IPS-20b (cell line): ENCODE measurements around the gene SULT1C4.

Experiments
- H3K27ac ChIP-seq: one replicate; pipeline ENCODE4 v1.5.1; 2013; ENCODE audit warnings: low read length
- H3K27me3 ChIP-seq: 2 replicates; pipeline ENCODE4 v1.6.1; 2013; ENCODE audit warnings: mild to moderate bottlenecking, low read length, inconsistent platforms; ENCODE audit not compliant: insufficient read depth
- H3K36me3 ChIP-seq: 2 replicates; pipeline ENCODE4 v1.6.1; 2013; ENCODE audit warnings: low read depth, mild to moderate bottlenecking, inconsistent platforms, low read length, moderate library complexity; ENCODE audit not compliant: insufficient read depth
- H3K4me1 ChIP-seq: 2 replicates; pipeline ENCODE4 v1.6.1; 2013; ENCODE audit warnings: mild to moderate bottlenecking, control low read depth, inconsistent platforms, low read length, moderate library complexity; ENCODE audit not compliant: insufficient read depth
- H3K4me3 ChIP-seq: 2 replicates; pipeline ENCODE4 v1.5.1; 2013; ENCODE audit warnings: mild to moderate bottlenecking, low read length, inconsistent platforms
- H3K9ac ChIP-seq: 2 replicates; pipeline ENCODE4 v1.6.1; 2013; ENCODE audit warnings: low read depth, mild to moderate bottlenecking, inconsistent platforms, low read length, moderate library complexity
- H3K9me3 ChIP-seq: 2 replicates; pipeline ENCODE4 v1.6.1; 2013; ENCODE audit warnings: mild to moderate bottlenecking, low read depth, low read length, inconsistent platforms; ENCODE audit not compliant: insufficient read depth

Gene SULT1C4

GRCh38 chr2:108377815-108378630, at the start of gene SULT1C4:
SULT1C4 (plus strand) TSS chr2:108377954; CDS start chr2:108378338, 384 bp downstream.
- Histone ChIP-seq H3K9ac (peak within 1 kb of the TSS; percentile 23; the same call in 1 of the 2 replicates), H3K9me3 (no peaks in the 10 kb centered on the region), H3K4me1 (peaks cover 11% of the 10 kb centered on the region; the same call in 1 of the 2 replicates), H3K27ac (peak within 1 kb of the TSS; percentile 57), H3K27me3 (no peaks in the 10 kb centered on the region), H3K36me3 (no peaks in the 10 kb centered on the region), H3K4me3 (peak within 1 kb of the TSS; percentile 38)

GRCh38 chr2:108329771-108330170, 48.0 kb upstream of the SULT1C4 start:
- Histone ChIP-seq H3K4me1 (no peaks in the 10 kb centered on the region), H3K27ac (no peak overlapping the region), H3K36me3 (no peaks in the 10 kb centered on the region)

DNA sequence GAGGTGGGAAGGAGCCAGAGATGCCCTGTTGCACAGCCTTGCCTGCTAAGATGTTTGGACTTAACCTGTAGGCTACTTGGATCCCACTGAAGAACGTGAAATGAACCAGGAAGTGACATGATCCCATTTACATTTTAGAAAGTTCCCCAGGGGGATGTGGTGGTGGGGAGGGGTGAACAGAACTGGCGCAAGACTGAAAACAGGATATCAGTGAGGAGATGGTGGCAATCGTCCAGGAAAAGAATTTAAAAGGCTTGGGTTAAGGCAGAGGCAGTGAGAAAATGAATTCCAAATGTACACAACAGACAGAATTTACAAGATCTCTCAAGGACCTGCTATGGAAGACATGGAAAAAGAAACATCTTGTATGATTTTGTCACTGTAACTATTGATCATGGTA, 46.8 kb upstream of the SULT1C4 start:
- Histone ChIP-seq H3K36me3 (no peaks in the 10 kb centered on the region), H3K9ac (no peak overlapping the region), H3K27ac (no peak overlapping the region), H3K4me3 (no peak overlapping the region), H3K9me3 (no peaks in the 10 kb centered on the region), H3K27me3 (no peaks in the 10 kb centered on the region), H3K4me1 (no peaks in the 10 kb centered on the region)

More at GRCh38 chr2:108329771-108330170, 48.0 kb upstream of the SULT1C4 start:
- Histone ChIP-seq H3K9me3 (no peaks in the 10 kb centered on the region), H3K4me3 (no peak overlapping the region), H3K9ac (no peak overlapping the region), H3K27me3 (no peaks in the 10 kb centered on the region)

DNA sequence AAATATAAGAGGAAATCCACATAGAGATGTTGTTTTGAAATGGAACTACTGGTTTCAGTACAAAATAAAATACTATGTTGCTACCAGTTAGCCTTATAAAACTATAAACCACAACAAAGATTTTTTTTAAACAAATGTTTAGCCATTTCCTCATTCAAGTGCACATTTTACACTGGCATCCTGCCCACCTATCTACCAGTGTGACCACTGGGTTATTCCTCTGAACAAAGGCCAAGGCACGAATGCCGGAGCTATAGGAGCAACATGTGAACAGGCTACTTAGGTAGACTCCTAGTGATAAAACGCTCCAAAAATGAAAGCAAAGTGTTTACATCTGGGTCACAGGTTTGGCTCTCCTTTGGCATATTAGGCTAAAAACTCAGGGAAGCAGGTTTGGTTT, 31.8 kb upstream of the SULT1C4 start:
- no peaks in the 10 kb centered on the region for H3K36me3 ChIP-seq
- H3K9me3 ChIP-seq, result no peaks in the 10 kb centered on the region
- H3K9ac ChIP-seq, result no peak overlapping the region
- no peaks in the 10 kb centered on the region for H3K27me3 ChIP-seq
- H3K27ac ChIP-seq, result no peak overlapping the region
- H3K4me3 ChIP-seq, result no peak overlapping the region
- peaks cover 4% of the 10 kb centered on the region for H3K4me1 ChIP-seq

- Histone ChIP-seq H3K4me1 (peaks cover 4% of the 10 kb centered on the region), H3K27me3 (no peaks in the 10 kb centered on the region), H3K9me3 (no peaks in the 10 kb centered on the region), H3K9ac (no peak overlapping the region), H3K4me3 (no peak overlapping the region), H3K36me3 (no peaks in the 10 kb centered on the region), H3K27ac (no peak overlapping the region)
Measured at GRCh38 chr2:108346827-108347226, 30.9 kb upstream of the SULT1C4 start.

DNA sequence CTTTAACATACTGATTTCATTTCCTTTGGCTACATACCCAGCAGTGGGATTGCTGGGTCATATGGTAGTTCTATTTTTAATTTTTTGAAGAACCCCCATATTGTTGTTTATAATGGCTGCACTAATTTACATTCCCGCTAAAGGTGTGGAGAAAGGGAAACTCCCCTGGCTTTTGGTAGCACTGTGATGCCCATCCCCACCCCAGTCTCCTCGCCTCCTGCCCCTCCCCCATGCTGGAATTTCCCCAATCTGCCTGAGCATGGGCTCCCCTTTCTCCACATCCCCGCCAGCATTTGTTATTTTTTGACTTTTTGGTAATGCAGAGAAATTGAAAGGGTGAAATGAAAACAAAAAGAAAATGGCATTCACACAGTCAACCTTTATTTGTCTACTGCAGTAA, 30.0 kb upstream of the SULT1C4 start:
- Histone ChIP-seq H3K9me3 (no peaks in the 10 kb centered on the region), H3K36me3 (no peaks in the 10 kb centered on the region), H3K27ac (no peak overlapping the region), H3K4me1 (peaks cover 4% of the 10 kb centered on the region), H3K9ac (no peak overlapping the region), H3K4me3 (no peak overlapping the region), H3K27me3 (no peaks in the 10 kb centered on the region)

GRCh38 chr2:108348816-108349570, 28.8 kb upstream of the SULT1C4 start:
- Histone ChIP-seq H3K9ac (no peak overlapping the region), H3K27me3 (no peaks in the 10 kb centered on the region), H3K4me1 (peaks cover 4% of the 10 kb centered on the region), H3K9me3 (no peaks in the 10 kb centered on the region), H3K4me3 (no peak overlapping the region), H3K27ac (no peak overlapping the region), H3K36me3 (no peaks in the 10 kb centered on the region)

DNA sequence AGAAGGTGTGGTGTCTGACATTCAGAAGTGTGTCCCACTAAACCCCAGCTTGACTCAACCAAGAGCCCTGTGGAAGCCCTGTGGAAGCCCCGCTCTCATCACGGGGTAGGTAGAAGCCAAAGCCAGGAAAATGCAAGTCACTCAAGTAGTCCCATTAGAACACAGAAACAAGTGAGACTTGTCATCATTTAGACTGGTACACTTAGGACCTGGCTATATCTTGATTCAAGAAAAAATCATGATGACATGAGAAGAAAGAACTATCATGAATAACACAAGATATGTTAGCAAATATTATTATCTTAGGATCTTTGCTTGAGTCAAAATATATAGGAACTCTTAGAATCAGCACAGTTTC, 28.2 kb upstream of the SULT1C4 start:
- Histone ChIP-seq H3K4me3 (no peak overlapping the region), H3K4me1 (peaks cover 4% of the 10 kb centered on the region), H3K27me3 (no peaks in the 10 kb centered on the region), H3K36me3 (no peaks in the 10 kb centered on the region), H3K9me3 (no peaks in the 10 kb centered on the region), H3K9ac (no peak overlapping the region), H3K27ac (no peak overlapping the region)

GRCh38 chr2:108351889-108352288, 25.9 kb upstream of the SULT1C4 start:
- no peaks in the 10 kb centered on the region for H3K9me3 ChIP-seq
- H3K4me1 ChIP-seq, result peaks cover 4% of the 10 kb centered on the region
- no peaks in the 10 kb centered on the region for H3K36me3 ChIP-seq
- H3K4me3 ChIP-seq, result no peak overlapping the region
- no peak overlapping the region for H3K9ac ChIP-seq
- H3K27me3 ChIP-seq, result no peaks in the 10 kb centered on the region
- no peak overlapping the region for H3K27ac ChIP-seq

DNA sequence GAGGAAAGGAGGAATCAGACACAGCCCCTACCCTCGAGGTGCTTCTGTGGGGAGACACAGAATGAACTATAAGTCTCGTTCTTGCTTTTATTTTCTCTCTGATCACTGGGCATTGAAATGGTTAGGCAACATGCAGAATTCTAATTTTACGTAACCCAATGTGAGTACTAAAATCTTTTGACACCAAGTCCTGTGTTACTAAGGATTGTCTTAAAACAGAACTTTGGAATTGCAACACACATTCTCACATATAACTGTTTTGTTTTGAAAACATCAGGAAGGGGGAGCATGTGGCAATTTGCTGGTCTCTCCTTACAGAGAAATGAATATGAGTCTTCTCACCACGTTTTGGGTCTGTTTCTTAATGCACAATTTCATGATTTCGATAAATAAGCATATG, 23.6 kb upstream of the SULT1C4 start:
- Histone ChIP-seq H3K27me3 (no peaks in the 10 kb centered on the region), H3K36me3 (no peaks in the 10 kb centered on the region), H3K4me1 (no peaks in the 10 kb centered on the region), H3K9ac (no peak overlapping the region), H3K9me3 (no peaks in the 10 kb centered on the region), H3K4me3 (no peak overlapping the region), H3K27ac (no peak overlapping the region)

DNA sequence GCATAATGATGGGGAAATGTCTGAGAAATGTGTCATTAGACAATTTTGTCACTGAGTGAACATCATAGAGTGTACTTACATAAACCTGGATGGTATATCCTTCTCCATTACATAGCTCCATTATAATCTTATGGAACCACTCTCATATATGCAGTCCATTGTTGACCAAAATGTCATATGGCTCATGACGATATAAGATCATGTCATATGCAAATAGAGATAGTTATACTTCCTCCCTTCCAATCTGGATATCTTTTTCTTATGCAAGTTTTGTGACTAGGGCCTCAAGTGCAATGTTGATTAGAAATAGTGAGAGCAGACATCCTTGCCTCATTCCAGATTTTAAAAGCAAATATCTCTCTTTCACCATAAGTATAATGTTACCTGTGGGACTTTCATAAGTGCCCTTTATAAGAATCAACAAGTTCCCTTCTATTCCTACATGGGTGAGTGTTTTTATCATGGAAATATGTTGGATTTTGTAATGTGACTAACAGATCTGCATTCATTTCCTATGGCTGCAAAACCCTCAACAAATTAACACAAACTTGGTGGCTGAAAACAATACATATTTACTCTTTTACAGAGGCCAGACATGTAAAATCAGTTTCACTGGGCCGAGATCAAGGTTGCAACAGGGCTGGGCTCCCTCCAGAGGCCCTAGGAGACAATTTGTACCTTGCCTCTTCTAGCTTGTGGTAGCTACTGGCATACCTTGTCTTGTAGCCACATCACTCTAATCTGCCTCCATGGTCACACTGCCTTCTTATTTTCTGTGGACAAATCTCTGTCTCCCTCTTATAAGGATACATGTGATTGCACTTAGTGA, 21.6 kb upstream of the SULT1C4 start:
- Histone ChIP-seq H3K27ac (no peak overlapping the region), H3K4me3 (no peak overlapping the region), H3K27me3 (no peaks in the 10 kb centered on the region), H3K9me3 (no peaks in the 10 kb centered on the region), H3K36me3 (no peaks in the 10 kb centered on the region), H3K4me1 (no peaks in the 10 kb centered on the region), H3K9ac (no peak overlapping the region)
